ENCODE data around the gene SCO2. TPM values are rescaled to one million over a fixed set of nuclear protein-coding genes. Genes with fewer than 3 reads are reported as not detected.

Gene SCO2
- total and polyA plus RNA-seq, 2 of the 13 experiments (the other 11 are each of a cell fraction or from before 2014, with no cell fraction given): 0.32 to 3.7 TPM

- no peak for ATAC-seq
- BruUV-seq (replicated peaks): no TSS peak
- Histone ChIP-seq H3K4me3 (replicated peaks in 1 of 3; ENCODE audit: insufficient read depth in 1 of 3, low read depth in 2 of 3, low read length in 3 of 3) (no peak overlapping the region), H3K4me2 (ENCODE audit: low read depth, low read length) (no peak overlapping the region; the same call in 1 of the 2 replicates), H2AFZ (ENCODE audit: low read length) (no peak overlapping the region), H3K79me2 (ENCODE audit: insufficient read depth, low read length) (no peaks in the 10 kb centered on the region), H3K9ac (ENCODE audit: insufficient read depth, low read depth, low read length) (peak overlapping the region; percentile 47; the same call in 1 of the 2 replicates), H3K27me3 (ENCODE audit: control insufficient read depth in 1 of 2, insufficient read depth in 2 of 2, low read length in 2 of 2) (no peaks in the 10 kb centered on the region), H3K9me3 (ENCODE audit: low read length) (no peaks in the 10 kb centered on the region), H3K4me1 (ENCODE audit: insufficient read depth, low read length) (peaks cover 29% of the 10 kb centered on the region), H3K27ac (ENCODE audit: extremely low read length, insufficient read depth, low read length) (peak overlapping the region; percentile 83), H4K20me1 (ENCODE audit: insufficient read depth, low read length) (no peaks in the 10 kb centered on the region), H3K36me3 (replicated peaks in 1 of 2; ENCODE audit: control insufficient read depth in 1 of 2, insufficient read depth in 2 of 2, low read length in 2 of 2) (peaks cover 4 to 5% of the 10 kb centered on the region in 2 experiments; a peak in 2 of 5 replicates)
- ChIA-PET POLR2A (interaction anchor here (1.2 to 3.2 kb wide), 6 partner anchors 12 to 130 kb away, joined by 4 to 30 read pairs (median 6); partner anchors contain the start of genes CHKB, KLHDC7B and SCO2), CTCF (ENCODE audit: low intra/inter-chr PET ratio, low total read pairs) (no interaction called here)
- TF ChIP-seq XRCC5 (optimal IDR thresholded peaks at IDR 0.05; ENCODE audit: low read length) (no peak), FIP1L1 (IDR thresholded peaks at IDR 0.05; ENCODE audit: borderline replicate concordance, insufficient read depth, low read depth, low read length) (no peak), TEAD2 (CRISPR knock-in tag; IDR thresholded peaks at IDR 0.05) (no peak), ZBTB10 (CRISPR knock-in tag; IDR thresholded peaks at IDR 0.05; ENCODE audit: borderline replicate concordance) (no peak), ZNF782 (CRISPR knock-in tag; IDR thresholded peaks at IDR 0.05; ENCODE audit: borderline replicate concordance) (no peak), HOXA7 (CRISPR knock-in tag; IDR thresholded peaks at IDR 0.05) (no peak), HNF1B (CRISPR knock-in tag; IDR thresholded peaks at IDR 0.05) (no peak), KLF16 (CRISPR knock-in tag; IDR thresholded peaks at IDR 0.05) (no peak), ZXDC (CRISPR knock-in tag; IDR thresholded peaks at IDR 0.05) (no peak), ZNF563 (CRISPR knock-in tag; IDR thresholded peaks at IDR 0.05) (no peak), ZNF629 (CRISPR knock-in tag; conservative IDR thresholded peaks at IDR 0.05) (no peak), ZSCAN12 (CRISPR knock-in tag; IDR thresholded peaks at IDR 0.05) (no peak), ZMYM3 (CRISPR knock-in tag; IDR thresholded peaks at IDR 0.05) (no peak), ZBTB7B (CRISPR knock-in tag; IDR thresholded peaks at IDR 0.05) (no peak), RORA (CRISPR knock-in tag; IDR thresholded peaks at IDR 0.05) (no peak), ISX (CRISPR knock-in tag; conservative IDR thresholded peaks at IDR 0.05) (no peak), GLI4 (CRISPR knock-in tag; IDR thresholded peaks at IDR 0.05; ENCODE audit: borderline replicate concordance) (no peak)
- no peak for DNase-seq (ENCODE audit: low spot score)
- in situ Hi-C loops (cut with HindIII; ENCODE audit: extremely low pct_ligation_motif_present, low pct_unique_long_range_greater_than_20kb): loop anchor here (5.0 kb wide), 1 partner anchor 38 kb away; the partner anchor contains the start of gene TYMP
- no peak for FAIRE-seq
- intact Hi-C loops (cut with micrococcal nuclease; ENCODE audit: unreplicated experiment): no loop called here
- WGBS (ENCODE audit: low lambda C conversion rate): 93% methylated on average over 12 of the region's 13 CpGs
Observed at GRCh38 chr22:50569896-50570535, 44.6 kb upstream of the SCO2 start.

Measured in HepG2 (cell line).